NOMO-1 treated with dmso at 0.1 percent for 144 hours (cell line): ENCODE data around the gene CECR2.
A peak's percentile ranks its signal among the peaks of the same experiment; 100 is the strongest.
"Not testable (repeated sequence)": the region's sequence is repeated elsewhere in the genome, so short reads cannot be mapped to it uniquely, and the experiment has no call there.

Experiments used
- DNase-seq: peaks from one replicate; lab custom pipeline; 2025; ENCODE audit not compliant: unreplicated experiment; lab: John Stamatoyannopoulos, UW

The CECR2 gene

GRCh38 chr22:17501679-17502285 lies 132.5 kb downstream of the CECR2 start:
- peak; percentile 45 for DNase-seq

- DNase-seq: no peak
Observed at GRCh38 chr22:17508110-17508509, 138.8 kb downstream of the CECR2 start.

DNA sequence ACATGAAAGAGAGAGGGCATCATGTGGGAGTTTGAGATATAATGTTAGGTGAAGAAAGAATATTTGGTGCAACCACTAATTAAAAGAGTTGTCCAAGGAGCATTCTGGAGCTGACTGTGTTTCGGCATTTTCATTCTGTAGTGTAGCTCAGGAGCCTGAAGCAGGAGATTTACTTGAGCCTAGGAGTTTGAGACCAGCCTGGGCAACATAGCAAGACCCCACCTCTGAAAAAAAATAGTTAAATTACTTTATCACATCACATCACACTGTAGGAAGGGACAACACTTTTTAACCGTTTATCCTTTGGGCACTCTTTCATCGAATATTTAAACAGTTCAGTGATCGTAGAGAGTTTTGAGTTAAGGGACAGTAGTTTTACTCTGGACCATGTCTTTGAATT lies 143.7 kb downstream of the CECR2 start:
- no peak for DNase-seq

DNA sequence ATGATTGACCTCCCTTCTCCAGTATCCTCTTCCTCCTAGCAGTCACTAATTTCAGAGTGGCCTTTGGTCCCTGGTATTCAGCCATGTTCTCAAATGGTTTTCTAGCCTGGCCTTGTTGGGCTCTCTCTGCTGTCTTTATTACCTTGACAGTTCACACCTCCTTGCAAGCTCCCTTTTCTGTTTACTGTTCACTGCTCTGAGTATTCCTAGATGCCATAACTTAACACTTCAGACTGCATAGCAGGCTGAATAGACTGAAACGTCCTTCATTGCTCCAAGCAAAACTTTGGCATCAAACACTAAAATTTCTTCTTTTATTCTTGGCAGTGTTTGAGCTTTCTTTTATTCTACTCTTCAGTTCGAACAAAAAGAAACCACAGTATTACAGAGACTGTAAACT lies 144.4 kb downstream of the CECR2 start:
- no peak for DNase-seq

- DNase-seq: no peak
Observed at GRCh38 chr22:17514084-17514483, 144.8 kb downstream of the CECR2 start.

DNA sequence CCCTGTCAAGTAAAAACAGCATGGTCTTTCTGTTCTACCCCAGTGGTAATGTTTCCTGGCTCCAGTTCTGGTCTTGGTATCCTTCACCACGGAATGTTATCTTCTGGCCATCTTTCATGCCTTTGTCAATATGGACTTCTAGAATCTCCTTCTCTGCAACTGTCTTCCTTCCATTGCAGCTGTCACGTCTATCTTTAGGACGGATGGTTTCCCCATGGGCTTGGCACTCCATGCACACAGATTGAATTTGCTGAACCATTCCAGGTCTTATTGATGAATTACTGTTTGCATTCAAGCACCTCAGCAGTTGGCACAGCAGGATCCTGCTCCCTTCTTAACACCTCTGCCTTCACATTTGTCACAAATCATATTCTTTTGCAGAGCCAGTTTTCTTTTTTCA lies 149.1 kb downstream of the CECR2 start:
- no peak for DNase-seq

DNA sequence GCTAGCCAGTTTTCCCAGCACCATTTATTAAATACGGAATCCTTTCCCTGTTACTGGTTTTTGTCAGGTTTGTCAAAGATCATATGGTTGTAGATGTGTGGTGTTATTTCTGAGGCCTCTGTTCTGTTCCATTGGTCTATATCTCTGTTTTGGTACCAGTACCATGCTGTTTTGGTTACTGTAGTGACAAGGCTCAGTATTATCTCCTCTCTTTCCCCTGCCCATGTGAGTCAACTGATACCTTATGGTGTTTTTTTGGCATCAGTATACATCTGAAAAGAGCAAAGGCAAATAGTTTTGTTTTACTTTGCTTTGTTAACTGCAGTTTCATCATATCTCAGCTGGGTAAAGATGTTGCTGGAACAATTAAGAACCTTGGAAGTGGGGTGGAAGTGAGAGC lies 152.7 kb downstream of the CECR2 start:
- DNase-seq: not testable (repeated sequence)

DNA sequence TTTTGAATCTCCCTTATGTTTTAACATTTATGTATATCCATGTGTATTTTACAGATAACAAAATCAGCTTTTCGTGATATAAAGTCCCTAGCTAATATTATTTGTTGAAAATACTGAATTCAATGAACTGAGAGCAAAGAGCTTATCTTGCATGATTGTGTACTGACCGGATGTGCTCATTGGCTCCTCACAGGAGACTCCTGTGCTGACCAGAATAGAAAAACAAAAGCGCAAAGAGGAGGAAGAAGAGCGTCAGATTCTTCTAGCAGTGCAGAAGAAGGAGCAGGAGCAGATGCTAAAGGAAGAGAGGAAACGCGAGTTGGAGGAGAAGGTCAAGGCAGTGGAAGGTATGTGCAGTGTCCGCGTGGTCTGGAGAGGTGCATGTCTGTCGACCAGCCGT lies 154.7 kb downstream of the CECR2 start:
- DNase-seq: no peak

- no peak for DNase-seq
Observed at GRCh38 chr22:17536269-17536668, 167.0 kb downstream of the CECR2 start.

DNA sequence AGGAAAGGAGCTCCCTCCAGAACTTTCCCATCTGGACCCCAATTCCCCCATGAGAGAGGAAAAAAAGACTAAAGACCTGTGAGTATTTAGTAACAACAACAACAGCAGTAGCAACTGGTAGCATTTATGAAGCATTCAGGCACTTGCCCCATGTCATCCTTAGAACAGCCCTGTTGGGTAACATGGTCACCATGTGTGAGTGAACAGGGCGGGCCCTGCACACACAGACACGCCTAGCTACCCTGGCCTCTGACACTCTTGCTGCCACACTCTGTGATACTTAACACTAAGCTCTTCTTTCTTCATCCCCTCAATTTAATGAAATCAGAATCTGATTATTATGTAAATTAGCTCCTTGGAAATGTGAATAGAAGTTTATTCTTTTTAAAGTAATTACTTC lies 167.9 kb downstream of the CECR2 start:
- DNase-seq: no peak

GRCh38 chr22:17540481-17540880 lies 171.2 kb downstream of the CECR2 start:
- DNase-seq: no peak

GRCh38 chr22:17541476-17541875 lies 172.2 kb downstream of the CECR2 start:
- DNase-seq: no peak

- DNase-seq: no peak
Observed at GRCh38 chr22:17542452-17542851, 173.2 kb downstream of the CECR2 start.

GRCh38 chr22:17548010-17548755 lies 178.9 kb downstream of the CECR2 start:
- DNase-seq: no peak

DNA sequence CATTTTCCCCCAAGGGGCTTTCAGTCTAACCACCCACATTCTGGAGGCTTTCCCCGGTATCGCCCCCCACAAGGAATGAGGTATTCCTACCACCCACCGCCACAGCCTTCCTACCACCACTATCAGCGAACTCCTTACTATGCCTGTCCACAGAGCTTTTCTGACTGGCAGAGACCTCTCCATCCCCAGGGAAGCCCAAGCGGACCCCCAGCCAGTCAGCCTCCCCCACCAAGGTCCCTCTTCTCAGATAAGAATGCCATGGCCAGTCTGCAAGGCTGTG lies 179.4 kb downstream of the CECR2 start:
- no peak for DNase-seq

DNA sequence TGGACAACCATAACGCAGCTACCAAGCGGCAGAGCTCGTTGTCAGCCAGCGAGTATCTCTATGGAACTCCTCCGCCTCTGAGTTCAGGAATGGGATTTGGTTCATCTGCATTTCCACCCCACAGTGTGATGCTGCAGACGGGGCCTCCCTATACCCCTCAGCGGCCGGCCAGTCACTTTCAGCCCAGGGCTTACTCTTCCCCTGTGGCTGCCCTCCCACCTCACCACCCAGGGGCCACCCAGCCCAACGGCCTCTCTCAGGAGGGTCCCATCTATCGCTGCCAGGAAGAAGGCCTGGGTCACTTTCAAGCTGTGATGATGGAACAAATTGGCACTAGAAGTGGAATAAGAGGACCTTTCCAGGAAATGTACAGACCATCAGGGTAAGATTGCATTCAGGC lies 179.9 kb downstream of the CECR2 start:
- DNase-seq: no peak

GRCh38 chr22:17549655-17550054 lies 180.4 kb downstream of the CECR2 start:
- no peak for DNase-seq

GRCh38 chr22:17552737-17553136 lies 183.5 kb downstream of the CECR2 start:
- no peak for DNase-seq

GRCh38 chr22:17554814-17555213 lies 185.6 kb downstream of the CECR2 start:
- no peak for DNase-seq

DNA sequence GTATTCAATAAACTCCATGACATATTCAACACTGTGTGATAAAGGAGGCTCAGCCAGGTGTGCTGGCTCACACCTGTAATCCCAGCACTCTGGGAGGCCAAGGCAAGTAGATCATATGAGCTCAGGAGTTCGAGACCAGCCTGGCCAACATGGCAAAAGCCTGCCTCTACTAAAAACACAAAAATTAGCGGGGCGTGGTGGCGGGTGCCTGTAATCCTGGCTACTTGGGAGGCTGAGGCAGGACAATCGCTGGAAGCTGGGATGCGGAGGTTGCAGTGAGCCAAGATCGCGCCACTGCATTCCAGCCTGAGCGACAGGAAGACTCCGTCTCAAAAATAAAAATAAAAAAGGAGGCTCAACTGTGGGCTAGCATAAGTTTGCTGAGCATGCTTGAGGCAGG lies 189.9 kb downstream of the CECR2 start:
- no peak for DNase-seq

- DNase-seq: no peak
Observed at GRCh38 chr22:17562906-17563870, 193.9 kb downstream of the CECR2 start, which contains the start of gene SLC25A18. Gene SLC25A18, plus strand, starts transcription at chr22:17563498. Its CDS starts 16,447 bp downstream, at chr22:17579945.

- DNase-seq: no peak
Observed at GRCh38 chr22:17563936-17564391, 194.7 kb downstream of the CECR2 start.
